Fibroblast of gingiva (primary cell): ENCODE results near the gene LPIN2.
A peak's percentile ranks its signal among the peaks of the same experiment; 100 is the strongest.
"Not testable (repeated sequence)": the region's sequence is repeated elsewhere in the genome, so short reads cannot be mapped to it uniquely, and the experiment has no call there.

Experiments
- DNase-seq: peaks from one replicate; pipeline ENCODE4 v3.0.0-alpha.2; 2011; ENCODE audit warnings: low read depth

The LPIN2 gene

DNA sequence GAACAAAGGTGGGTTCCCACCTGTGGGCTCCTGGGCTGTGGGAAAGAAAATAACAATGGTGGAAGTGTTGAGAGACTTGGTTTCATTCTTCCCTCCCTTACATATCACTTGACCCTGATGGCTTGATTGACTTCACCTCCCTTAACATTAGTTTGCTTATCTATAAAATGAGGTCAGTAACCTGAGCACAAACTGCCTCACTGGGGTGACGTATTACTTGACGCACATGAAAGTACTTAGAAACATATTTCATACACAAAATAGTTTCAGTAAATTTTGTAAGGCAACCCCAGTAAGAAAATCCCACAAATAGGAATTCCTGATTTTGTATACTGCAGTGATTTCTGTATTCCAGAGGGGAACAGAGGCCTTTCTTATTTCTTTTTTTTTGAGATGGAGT, 29.4 kb upstream of the LPIN2 start:
- DNase-seq: no peak

DNA sequence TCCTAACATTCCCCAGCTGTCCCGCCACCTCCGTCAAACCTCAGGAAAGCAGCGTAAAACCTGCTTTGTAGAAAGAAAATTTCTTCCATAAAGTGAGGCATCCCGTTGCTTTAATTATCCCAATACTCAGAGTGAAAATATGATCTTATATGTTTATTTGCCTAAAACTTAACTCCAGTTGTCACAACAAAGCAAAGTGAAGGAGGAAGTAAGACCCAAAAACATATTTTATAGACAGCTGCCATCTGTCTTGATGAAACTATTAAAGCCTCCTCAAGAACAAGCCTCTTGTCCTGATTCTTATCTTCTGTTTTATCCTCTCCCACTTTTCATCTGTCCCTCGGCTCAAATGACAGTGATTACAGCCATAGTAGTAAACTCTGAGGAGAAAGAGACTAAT, 28.9 kb upstream of the LPIN2 start:
- no peak for DNase-seq

DNA sequence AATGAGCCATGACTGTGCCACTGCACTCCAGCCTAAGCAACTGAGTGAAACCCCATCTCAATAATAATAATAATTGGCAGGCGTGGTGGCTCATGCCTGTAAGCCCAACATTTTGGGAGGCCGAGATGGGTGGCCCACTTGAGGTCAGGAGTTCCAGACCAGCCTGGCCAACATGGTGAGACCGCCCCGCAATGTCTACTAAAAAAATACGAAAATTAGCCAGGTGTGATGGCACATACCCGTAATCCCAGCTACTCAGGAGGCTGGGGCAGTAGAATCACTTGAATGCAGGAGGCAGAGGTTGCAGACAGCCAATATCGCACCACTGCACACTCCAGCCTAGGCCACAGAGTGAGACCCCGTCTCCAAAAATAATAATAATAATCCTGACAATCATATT, 27.9 kb upstream of the LPIN2 start:
- DNase-seq: no peak

DNA sequence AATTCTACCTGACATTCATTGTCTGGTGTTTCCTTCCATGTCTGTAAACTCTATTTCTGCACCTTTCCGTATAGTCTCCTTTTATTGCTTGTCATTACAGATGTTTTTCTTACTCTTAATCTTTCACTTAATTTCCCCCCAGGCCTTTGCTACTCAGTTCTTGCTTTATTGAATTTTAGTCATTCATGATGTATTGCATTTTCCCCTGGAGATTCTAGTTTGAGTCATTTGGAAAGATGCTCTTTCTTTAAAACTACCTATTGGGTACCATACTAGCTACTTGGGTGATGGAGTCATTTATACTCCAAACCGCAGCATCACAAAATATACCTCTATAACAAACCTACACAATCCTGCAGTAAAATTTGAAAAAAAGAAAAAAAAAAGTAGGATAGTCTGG, 27.2 kb upstream of the LPIN2 start:
- DNase-seq: no peak

DNA sequence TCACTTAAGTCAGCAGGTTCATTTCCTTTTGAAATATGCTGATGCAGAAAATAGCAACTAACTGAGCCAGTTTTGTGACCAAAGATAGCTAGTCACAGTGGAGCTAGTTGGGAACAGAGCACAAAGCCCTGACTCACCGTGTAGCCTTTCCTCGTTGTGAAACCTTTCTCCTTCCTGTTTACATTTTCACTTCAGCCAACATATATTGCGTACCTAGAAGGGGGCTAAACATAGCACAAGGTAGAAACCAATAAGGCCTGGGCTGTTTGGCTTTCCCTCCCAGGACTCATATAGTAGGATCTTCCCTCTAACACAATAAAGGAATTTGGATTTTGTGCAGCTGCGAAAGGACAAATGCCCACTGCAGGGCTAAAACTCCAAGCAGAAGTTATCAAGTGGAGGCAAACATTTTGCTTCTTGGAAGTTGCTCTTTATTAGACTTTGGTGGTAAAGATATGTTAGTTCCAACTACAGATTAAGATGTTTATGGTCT, 24.5 kb upstream of the LPIN2 start:
- DNase-seq: peak; percentile 66

GRCh38 chr18:3036108-3036507, 23.2 kb upstream of the LPIN2 start:
- no peak for DNase-seq

- no peak for DNase-seq
Observed at GRCh38 chr18:3035635-3036034, 22.7 kb upstream of the LPIN2 start.

- DNase-seq: no peak
Observed at GRCh38 chr18:3032721-3033120, 19.8 kb upstream of the LPIN2 start.

DNA sequence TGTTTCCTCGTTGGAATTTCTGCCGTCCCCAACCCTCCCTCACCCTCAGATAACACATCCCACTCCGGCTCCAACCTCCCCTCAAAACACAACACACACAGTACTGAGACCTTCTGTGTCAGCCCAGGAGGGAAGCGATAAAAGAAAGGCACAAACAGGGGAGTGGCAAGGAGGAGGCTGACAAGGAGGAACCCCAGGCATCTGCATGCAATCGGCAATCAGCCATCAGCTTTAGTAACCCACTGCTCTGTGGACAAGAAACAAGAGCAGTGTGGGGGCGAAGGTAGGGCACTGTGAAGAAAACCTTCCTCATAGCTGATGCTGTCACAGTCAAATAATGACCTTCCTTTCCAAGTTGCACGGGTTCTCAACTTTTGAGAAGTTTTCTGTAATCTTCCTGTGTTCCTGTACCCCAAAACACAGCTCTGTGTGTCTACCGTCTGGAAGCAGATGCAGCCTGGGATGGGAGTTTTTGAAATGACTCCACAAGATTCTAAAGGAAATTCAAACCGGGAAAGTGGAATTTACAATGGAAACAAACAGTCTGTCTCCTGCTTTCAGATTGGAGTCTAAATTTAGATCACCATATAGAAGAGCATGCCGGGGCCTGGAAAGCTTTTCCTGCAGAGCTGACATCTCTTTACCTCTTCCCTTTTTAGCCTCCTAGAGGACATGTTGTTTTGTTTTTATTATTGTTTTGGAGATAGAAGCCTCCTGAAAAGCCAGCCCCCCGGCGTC, 16.4 kb upstream of the LPIN2 start:
- no peak for DNase-seq

DNA sequence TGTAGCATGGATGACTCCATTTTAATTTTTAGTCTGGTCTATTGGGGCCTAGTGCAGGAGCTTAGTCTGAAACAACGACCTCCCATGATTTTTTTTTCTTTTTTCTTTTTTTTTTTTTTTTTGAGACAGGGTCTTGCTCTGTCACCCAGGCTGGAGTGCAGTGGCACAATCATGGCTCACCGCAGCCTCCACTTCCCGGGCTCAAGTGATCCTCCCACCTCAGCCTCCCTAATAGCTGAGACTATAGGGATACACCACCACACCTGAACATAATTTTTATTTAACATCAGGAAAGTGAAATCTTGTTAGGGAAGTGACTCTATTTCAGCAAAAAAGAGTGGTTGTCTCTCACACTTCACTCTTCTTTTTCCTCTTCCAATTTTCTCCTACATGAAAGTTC, 15.2 kb upstream of the LPIN2 start:
- DNase-seq: not testable (repeated sequence)

- DNase-seq: no peak
Observed at GRCh38 chr18:3027370-3027891, 14.5 kb upstream of the LPIN2 start.

GRCh38 chr18:3025544-3025943, 12.6 kb upstream of the LPIN2 start:
- no peak for DNase-seq

GRCh38 chr18:3023603-3024002, 10.7 kb upstream of the LPIN2 start:
- DNase-seq: not testable (repeated sequence)

DNA sequence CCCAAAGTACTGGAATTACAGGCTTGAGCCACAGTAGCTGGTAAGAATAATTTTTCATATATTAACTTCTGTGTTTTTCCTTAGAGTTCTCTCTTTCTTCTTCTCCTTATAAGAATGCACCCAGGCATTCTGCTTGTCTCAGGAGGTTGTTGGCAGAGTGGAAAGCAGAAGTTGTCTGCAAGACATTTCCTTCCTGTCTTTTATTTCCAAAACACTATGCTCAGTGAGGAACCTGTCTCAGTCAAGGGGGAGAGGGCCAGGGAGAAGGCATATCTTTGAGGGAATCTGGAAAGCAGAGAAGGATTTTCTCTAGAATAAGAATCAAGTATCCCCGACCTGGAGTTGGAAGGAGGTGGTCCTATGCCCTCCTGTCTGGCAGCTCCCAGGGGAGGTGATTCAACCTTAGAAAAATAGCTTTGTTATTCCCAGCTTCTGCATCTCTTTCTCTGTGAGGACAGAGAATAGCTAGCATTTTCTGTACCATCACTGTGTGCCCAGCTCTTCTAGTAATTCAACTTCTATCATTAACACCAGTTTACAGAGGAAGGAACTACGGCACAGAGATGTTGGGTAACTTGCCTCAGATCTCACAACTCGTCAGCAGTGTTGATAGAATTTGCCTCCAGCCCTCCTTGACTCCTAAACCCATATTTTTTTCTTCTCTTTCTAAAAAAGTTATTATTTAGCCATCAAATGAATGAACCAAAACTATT, 3.8 kb upstream of the LPIN2 start:
- DNase-seq: no peak

DNA sequence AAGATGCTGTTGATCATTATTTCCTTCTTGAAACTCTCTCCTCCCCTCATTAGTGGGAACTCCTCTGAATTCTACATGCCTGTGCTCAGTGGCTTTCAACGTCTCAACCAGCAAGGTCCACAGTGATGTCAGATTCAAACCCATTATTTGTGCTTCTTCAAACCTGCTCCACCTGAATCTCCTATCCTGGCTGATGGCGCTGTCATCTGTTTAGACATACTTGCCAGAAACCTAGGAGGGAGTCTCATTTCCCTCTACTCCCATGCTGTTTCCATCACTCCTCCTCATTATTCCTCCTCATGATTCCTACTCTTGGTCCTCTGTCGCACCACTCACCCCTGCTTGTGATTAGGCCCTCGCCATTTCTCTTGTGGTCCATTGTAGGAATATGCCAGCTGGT, 2.9 kb upstream of the LPIN2 start:
- no peak for DNase-seq

DNA sequence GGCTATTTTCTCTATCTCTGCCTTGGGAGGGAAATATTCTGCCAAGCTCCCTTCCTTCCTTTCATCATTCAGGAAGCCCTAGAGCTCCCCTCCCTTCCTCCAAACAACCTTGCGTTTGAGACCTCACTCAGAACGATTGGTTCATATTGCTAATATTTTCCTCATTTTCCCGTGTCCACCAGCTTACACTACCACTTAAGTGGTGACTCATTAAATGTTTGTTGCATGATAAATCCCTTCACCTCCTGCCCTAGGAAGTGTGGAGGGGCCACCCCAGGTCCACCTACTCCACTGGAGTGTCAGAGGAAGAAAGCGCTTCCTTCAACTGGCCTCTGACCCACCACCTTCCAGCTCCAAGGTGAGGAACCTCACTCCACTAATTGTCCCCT, 2.3 kb upstream of the LPIN2 start:
- peak; percentile 72 for DNase-seq

- no peak for DNase-seq
Observed at GRCh38 chr18:3014503-3015203, 1.7 kb upstream of the LPIN2 start.

GRCh38 chr18:3012136-3013023, 564 bp downstream of the LPIN2 start:
- DNase-seq: peak; percentile 24

- no peak for DNase-seq
Observed at GRCh38 chr18:3010086-3010485, 2.9 kb downstream of the LPIN2 start.

- DNase-seq: peak; percentile 66
Observed at GRCh38 chr18:3008541-3008940, 4.4 kb downstream of the LPIN2 start.

DNA sequence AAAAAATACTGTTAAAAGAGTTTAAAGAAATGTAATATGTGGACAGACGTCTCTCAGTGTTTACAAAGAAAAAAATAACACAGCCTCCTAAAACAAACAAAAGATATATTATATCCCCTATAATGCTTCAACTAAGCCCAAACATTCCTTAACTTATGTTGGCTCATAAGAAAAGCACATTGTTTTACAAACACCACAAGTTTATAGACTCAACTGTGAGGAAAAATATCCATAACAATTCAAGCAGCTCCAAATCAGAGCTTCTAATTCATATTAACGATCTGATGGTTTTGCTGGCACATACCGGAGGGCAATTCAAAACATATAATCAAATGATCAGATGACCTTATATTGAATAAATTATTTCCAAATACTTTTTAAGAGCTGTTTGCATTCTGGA, 5.5 kb downstream of the LPIN2 start:
- DNase-seq: no peak

GRCh38 chr18:3005462-3005861, 7.5 kb downstream of the LPIN2 start:
- no peak for DNase-seq
